ENCODE data around the gene GPR156.

Gene GPR156

DNA sequence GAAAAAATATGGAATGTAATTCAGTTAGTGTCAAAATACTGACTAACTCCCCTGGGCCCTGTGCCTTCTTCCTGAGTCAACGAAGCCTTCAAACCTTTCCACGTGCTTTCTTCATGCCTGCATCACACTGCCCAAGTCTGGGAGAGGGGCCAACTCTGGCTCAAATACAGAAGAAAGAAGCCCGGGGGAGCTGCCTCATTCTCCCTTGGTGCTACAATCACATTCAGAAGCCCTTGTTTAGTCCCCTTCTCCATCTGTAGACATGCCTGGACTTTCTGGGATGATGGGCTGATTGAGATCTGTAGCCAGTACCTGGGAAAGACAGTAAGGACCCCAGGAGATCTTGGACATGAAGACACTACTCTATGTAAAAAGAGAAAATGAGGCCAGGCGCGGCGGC is 113.0 kb downstream of the GPR156 start:
- H3K9ac ChIP-seq (ENCODE audit: low read length): peak overlapping the region; percentile 42
- peaks cover 3% of the 10 kb centered on the region for H3K9me3 ChIP-seq (ENCODE audit: control insufficient read depth, low read length)
- H4K8ac ChIP-seq (ENCODE audit: low read length): no peak overlapping the region
- H3K79me1 ChIP-seq (replicated peaks; ENCODE audit: low read length, poor library complexity, severe bottlenecking): no peaks in the 10 kb centered on the region
- H2BK5ac ChIP-seq (ENCODE audit: low read depth, low read length, poor library complexity, severe bottlenecking): no peak overlapping the region
- no peak overlapping the region for H4K91ac ChIP-seq (ENCODE audit: low read length)
- no peaks in the 10 kb centered on the region for H3K36me3 ChIP-seq (ENCODE audit: control insufficient read depth in 1 of 2, insufficient read depth in 2 of 2, low read depth in 1 of 2, low read length in 2 of 2)
- DNase-seq: no peak
- no peak overlapping the region for H3K18ac ChIP-seq (ENCODE audit: low read depth in 1 of 2, low read length in 2 of 2)
- H2BK15ac ChIP-seq (ENCODE audit: low read depth, poor library complexity, severe bottlenecking): no peak overlapping the region
- no peak overlapping the region for H3K4me2 ChIP-seq (ENCODE audit: low read length, poor library complexity, severe bottlenecking)
- H3K27ac ChIP-seq (ENCODE audit: low read length, poor library complexity, severe bottlenecking): no peak overlapping the region
- H3K4me1 ChIP-seq (ENCODE audit: control insufficient read depth, insufficient read depth, low read depth, low read length): peaks cover 9% of the 10 kb centered on the region
- no peaks in the 10 kb centered on the region for H3K27me3 ChIP-seq (ENCODE audit: control insufficient read depth in 1 of 2, insufficient read depth in 1 of 2, low read length in 2 of 2)
- WGBS: 74% methylated on average over 5 of the region's 6 CpGs
- H3K4me3 ChIP-seq (ENCODE audit: insufficient read depth in 1 of 2, low read depth in 1 of 2, low read length in 2 of 2): peak overlapping the region in 1 of 2 experiments; percentile 19
- H2AFZ ChIP-seq (ENCODE audit: low read depth, low read length): no peak overlapping the region
- H3K4ac ChIP-seq (ENCODE audit: low read depth in 1 of 2, low read length in 2 of 2): no peak overlapping the region
- H2AK5ac ChIP-seq (ENCODE audit: low read length, severe bottlenecking): no peak overlapping the region
- H2BK120ac ChIP-seq (ENCODE audit: low read depth, low read length): no peak overlapping the region
- no peak overlapping the region for H2BK12ac ChIP-seq (ENCODE audit: low read length in 2 of 2)
- no peak overlapping the region for H3K14ac ChIP-seq (ENCODE audit: low read length in 2 of 2)
- no peak overlapping the region for H3K23ac ChIP-seq (ENCODE audit: low read length in 2 of 2)

DNA sequence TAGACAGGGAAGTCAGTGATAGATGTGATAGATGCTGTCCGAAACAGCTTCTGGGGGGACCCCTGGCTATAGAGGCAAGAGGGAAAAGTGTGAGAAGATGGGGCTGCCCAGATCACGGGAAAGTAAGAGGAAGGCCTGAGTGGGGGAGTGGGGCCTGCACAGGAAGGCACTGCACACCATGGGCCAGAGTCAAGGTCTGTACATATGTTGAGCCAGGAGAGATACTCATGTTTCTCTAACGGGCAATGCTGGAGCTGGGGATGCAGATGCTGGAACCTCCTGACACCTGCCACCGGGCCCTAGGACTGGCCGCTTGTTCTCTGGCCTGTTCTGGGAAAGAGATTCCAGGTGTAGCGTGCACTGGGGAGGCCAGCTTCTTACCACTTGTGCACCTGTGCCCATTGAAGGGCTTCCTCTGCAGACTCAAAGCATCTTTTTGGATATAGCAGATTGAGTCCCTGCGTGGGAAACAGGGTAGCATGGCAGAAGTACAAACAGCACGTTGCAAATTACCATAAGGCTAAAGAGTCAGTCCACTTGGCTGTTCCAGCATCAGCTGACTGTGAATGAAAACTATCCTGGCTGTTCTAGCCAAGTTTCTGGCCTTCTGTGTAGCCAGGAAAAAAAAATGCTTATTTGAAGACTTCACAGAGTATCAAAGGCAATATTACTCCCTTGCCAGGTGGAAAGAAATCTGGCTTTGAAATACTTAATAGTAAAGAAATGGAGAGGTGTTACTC is 113.7 kb downstream of the GPR156 start:
- 94% methylated on average over 8 of the region's 8 CpGs for WGBS
- H3K4ac ChIP-seq (ENCODE audit: low read depth in 1 of 2, low read length in 2 of 2): no peak overlapping the region
- H3K23ac ChIP-seq (ENCODE audit: low read length in 2 of 2): no peak overlapping the region
- H3K27me3 ChIP-seq (ENCODE audit: control insufficient read depth in 1 of 2, insufficient read depth in 1 of 2, low read length in 2 of 2): no peaks in the 10 kb centered on the region
- no peak overlapping the region for H3K14ac ChIP-seq (ENCODE audit: low read length in 2 of 2)
- H4K91ac ChIP-seq (ENCODE audit: low read length): peak overlapping the region; percentile 11
- no peak overlapping the region for H3K4me3 ChIP-seq (ENCODE audit: insufficient read depth in 1 of 2, low read depth in 1 of 2, low read length in 2 of 2)
- peak overlapping the region; percentile 42 for H3K9ac ChIP-seq (ENCODE audit: low read length)
- H3K36me3 ChIP-seq (ENCODE audit: control insufficient read depth in 1 of 2, insufficient read depth in 2 of 2, low read depth in 1 of 2, low read length in 2 of 2): no peaks in the 10 kb centered on the region
- H2BK5ac ChIP-seq (ENCODE audit: low read depth, low read length, poor library complexity, severe bottlenecking): no peak overlapping the region
- no peak overlapping the region for H3K18ac ChIP-seq (ENCODE audit: low read depth in 1 of 2, low read length in 2 of 2)
- no peak overlapping the region for H2AFZ ChIP-seq (ENCODE audit: low read depth, low read length)
- H2AK5ac ChIP-seq (ENCODE audit: low read length, severe bottlenecking): no peak overlapping the region
- H3K79me1 ChIP-seq (replicated peaks; ENCODE audit: low read length, poor library complexity, severe bottlenecking): no peaks in the 10 kb centered on the region
- no peak overlapping the region for H3K4me2 ChIP-seq (ENCODE audit: low read length, poor library complexity, severe bottlenecking)
- no peak overlapping the region for H2BK12ac ChIP-seq (ENCODE audit: low read length in 2 of 2)
- peaks cover 6% of the 10 kb centered on the region for H3K4me1 ChIP-seq (ENCODE audit: control insufficient read depth, insufficient read depth, low read depth, low read length)
- H2BK15ac ChIP-seq (ENCODE audit: low read depth, poor library complexity, severe bottlenecking): no peak overlapping the region
- no peak for DNase-seq
- H4K8ac ChIP-seq (ENCODE audit: low read length): no peak overlapping the region
- no peak overlapping the region for H2BK120ac ChIP-seq (ENCODE audit: low read depth, low read length)
- H3K27ac ChIP-seq (ENCODE audit: low read length, poor library complexity, severe bottlenecking): no peak overlapping the region
- H3K9me3 ChIP-seq (ENCODE audit: control insufficient read depth, low read length): peaks cover 3% of the 10 kb centered on the region

DNA sequence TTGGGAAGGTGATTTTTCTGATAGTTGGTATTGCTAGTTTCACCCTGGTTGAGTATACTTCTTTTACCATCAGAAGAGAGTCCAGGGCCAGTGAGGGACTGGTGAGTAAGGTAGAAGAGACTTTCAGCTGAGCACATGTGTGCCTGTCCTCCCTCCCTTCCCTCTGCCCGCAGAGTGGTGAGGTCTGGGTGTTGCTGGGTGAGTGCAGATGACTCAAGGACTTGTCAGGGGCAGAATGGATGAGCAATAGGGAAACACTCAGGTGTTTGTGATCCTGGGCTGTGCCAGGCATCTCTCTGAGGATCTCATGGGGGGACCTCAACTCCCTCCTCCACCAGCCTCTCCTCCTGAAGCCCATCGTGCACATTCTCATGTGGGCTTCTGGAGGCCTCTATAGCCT is 114.8 kb downstream of the GPR156 start:
- H3K9ac ChIP-seq (ENCODE audit: low read length): peak overlapping the region; percentile 5
- H3K4me1 ChIP-seq (ENCODE audit: control insufficient read depth, insufficient read depth, low read depth, low read length): peaks cover 6% of the 10 kb centered on the region
- no peak overlapping the region for H4K8ac ChIP-seq (ENCODE audit: low read length)
- no peak overlapping the region for H3K4me3 ChIP-seq (ENCODE audit: insufficient read depth in 1 of 2, low read depth in 1 of 2, low read length in 2 of 2)
- H3K4me2 ChIP-seq (ENCODE audit: low read length, poor library complexity, severe bottlenecking): no peak overlapping the region
- H2AFZ ChIP-seq (ENCODE audit: low read depth, low read length): no peak overlapping the region
- H2BK5ac ChIP-seq (ENCODE audit: low read depth, low read length, poor library complexity, severe bottlenecking): no peak overlapping the region
- 100% methylated on average over 1 of the region's 2 CpGs for WGBS
- DNase-seq: peak; percentile 56
- no peak overlapping the region for H2BK120ac ChIP-seq (ENCODE audit: low read depth, low read length)
- no peaks in the 10 kb centered on the region for H3K79me1 ChIP-seq (replicated peaks; ENCODE audit: low read length, poor library complexity, severe bottlenecking)
- no peak overlapping the region for H3K23ac ChIP-seq (ENCODE audit: low read length in 2 of 2)
- H3K14ac ChIP-seq (ENCODE audit: low read length in 2 of 2): no peak overlapping the region
- no peaks in the 10 kb centered on the region for H3K36me3 ChIP-seq (ENCODE audit: control insufficient read depth in 1 of 2, insufficient read depth in 2 of 2, low read depth in 1 of 2, low read length in 2 of 2)
- H2BK12ac ChIP-seq (ENCODE audit: low read length in 2 of 2): no peak overlapping the region
- H2BK15ac ChIP-seq (ENCODE audit: low read depth, poor library complexity, severe bottlenecking): no peak overlapping the region
- H3K27ac ChIP-seq (ENCODE audit: low read length, poor library complexity, severe bottlenecking): no peak overlapping the region
- no peaks in the 10 kb centered on the region for H3K27me3 ChIP-seq (ENCODE audit: control insufficient read depth in 1 of 2, insufficient read depth in 1 of 2, low read length in 2 of 2)
- H2AK5ac ChIP-seq (ENCODE audit: low read length, severe bottlenecking): no peak overlapping the region
- peak overlapping the region in 1 of 2 experiments; percentile 28 for H3K18ac ChIP-seq (ENCODE audit: low read depth in 1 of 2, low read length in 2 of 2)
- H4K91ac ChIP-seq (ENCODE audit: low read length): peak overlapping the region; percentile 11
- peaks cover 3% of the 10 kb centered on the region for H3K9me3 ChIP-seq (ENCODE audit: control insufficient read depth, low read length)
- no peak overlapping the region for H3K4ac ChIP-seq (ENCODE audit: low read depth in 1 of 2, low read length in 2 of 2)

DNA sequence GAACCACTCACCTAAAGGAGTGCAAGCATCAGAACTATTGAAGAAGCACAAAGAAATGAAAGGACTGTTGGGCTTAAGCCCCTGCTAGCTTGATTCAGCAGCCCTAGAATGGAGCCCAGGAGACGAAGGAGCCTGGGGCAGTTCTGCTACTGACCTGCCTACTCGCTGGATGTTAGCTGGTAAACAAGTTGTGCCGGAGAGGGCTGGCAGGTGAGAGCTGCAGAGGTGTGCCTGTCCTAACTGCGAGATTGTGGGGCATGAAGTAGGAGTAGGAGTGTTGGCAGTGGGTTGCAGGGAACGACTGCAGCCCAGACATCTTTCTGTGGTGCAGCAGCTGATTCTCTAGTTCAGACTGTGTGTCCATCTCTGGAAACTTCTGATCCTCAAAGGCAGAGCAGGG is 115.6 kb downstream of the GPR156 start:
- H2BK5ac ChIP-seq (ENCODE audit: low read depth, low read length, poor library complexity, severe bottlenecking): no peak overlapping the region
- H2BK12ac ChIP-seq (ENCODE audit: low read length in 2 of 2): no peak overlapping the region
- no peaks in the 10 kb centered on the region for H3K79me1 ChIP-seq (replicated peaks; ENCODE audit: low read length, poor library complexity, severe bottlenecking)
- H3K36me3 ChIP-seq (ENCODE audit: control insufficient read depth in 1 of 2, insufficient read depth in 2 of 2, low read depth in 1 of 2, low read length in 2 of 2): no peaks in the 10 kb centered on the region
- no peaks in the 10 kb centered on the region for H3K27me3 ChIP-seq (ENCODE audit: control insufficient read depth in 1 of 2, insufficient read depth in 1 of 2, low read length in 2 of 2)
- no peak overlapping the region for H3K27ac ChIP-seq (ENCODE audit: low read length, poor library complexity, severe bottlenecking)
- H3K18ac ChIP-seq (ENCODE audit: low read depth in 1 of 2, low read length in 2 of 2): peak overlapping the region in 1 of 2 experiments; percentile 4
- no peak overlapping the region for H2AK5ac ChIP-seq (ENCODE audit: low read length, severe bottlenecking)
- H3K4me2 ChIP-seq (ENCODE audit: low read length, poor library complexity, severe bottlenecking): no peak overlapping the region
- no peak overlapping the region for H2AFZ ChIP-seq (ENCODE audit: low read depth, low read length)
- no peak overlapping the region for H3K9ac ChIP-seq (ENCODE audit: low read length)
- H2BK15ac ChIP-seq (ENCODE audit: low read depth, poor library complexity, severe bottlenecking): peak overlapping the region; percentile 28
- no peak overlapping the region for H2BK120ac ChIP-seq (ENCODE audit: low read depth, low read length)
- H3K14ac ChIP-seq (ENCODE audit: low read length in 2 of 2): no peak overlapping the region
- no peak overlapping the region for H4K91ac ChIP-seq (ENCODE audit: low read length)
- H3K4me3 ChIP-seq (ENCODE audit: insufficient read depth in 1 of 2, low read depth in 1 of 2, low read length in 2 of 2): no peak overlapping the region
- H3K9me3 ChIP-seq (ENCODE audit: control insufficient read depth, low read length): peaks cover 3% of the 10 kb centered on the region
- H3K4ac ChIP-seq (ENCODE audit: low read depth in 1 of 2, low read length in 2 of 2): no peak overlapping the region
- no peak for DNase-seq
- no peak overlapping the region for H4K8ac ChIP-seq (ENCODE audit: low read length)
- peaks cover 3% of the 10 kb centered on the region for H3K4me1 ChIP-seq (ENCODE audit: control insufficient read depth, insufficient read depth, low read depth, low read length)
- no peak overlapping the region for H3K23ac ChIP-seq (ENCODE audit: low read length in 2 of 2)
- WGBS: 95% methylated on average over 5 of the region's 5 CpGs

Measured in mesenchymal stem cell (in vitro differentiated cells and primary cell).